BE2C (cell line): ENCODE measurements around the gene HYAL3.

Experiments
- DNase-seq: peaks from one replicate; pipeline ENCODE4 v3.0.0-alpha.2; 2020
- H3K27me3 ChIP-seq: fragments of 250-450 bp; sonication (Bioruptor Pico); 2 replicates; pipeline ENCODE4 v1.5.1; 2020; ENCODE audit warnings: mild to moderate bottlenecking
- H3K36me3 ChIP-seq: fragments of 250-450 bp; sonication (Bioruptor Pico); 2 replicates; pipeline ENCODE4 v1.5.1; 2020; ENCODE audit warnings: mild to moderate bottlenecking
- H3K4me1 ChIP-seq: fragments of 250-450 bp; sonication (Bioruptor Pico); 2 replicates; pipeline ENCODE4 v1.5.1; 2020
- H3K4me3 ChIP-seq: 2 replicates; pipeline ENCODE4 v1.5.1; 2011; ENCODE audit warnings: low read depth, low read length
- H3K9me3 ChIP-seq: fragments of 250-450 bp; sonication (Bioruptor Pico); 2 replicates; pipeline ENCODE4 v1.5.1; 2020
- CTCF ChIP-seq: IDR thresholded peaks from 2 replicates; pipeline ENCODE4 v1.5.1; 2012; ENCODE audit warnings: mild to moderate bottlenecking, low read depth, low read length

The HYAL3 gene

GRCh38 chr3:50267280-50267913, 31.8 kb downstream of the HYAL3 start:
- Histone ChIP-seq H3K27me3 (no peaks in the 10 kb centered on the region), H3K4me3 (no peak overlapping the region), H3K36me3 (no peaks in the 10 kb centered on the region), H3K9me3 (no peaks in the 10 kb centered on the region), H3K4me1 (no peaks in the 10 kb centered on the region)
- DNase-seq = no peak
- no peak for TF ChIP-seq CTCF

DNA sequence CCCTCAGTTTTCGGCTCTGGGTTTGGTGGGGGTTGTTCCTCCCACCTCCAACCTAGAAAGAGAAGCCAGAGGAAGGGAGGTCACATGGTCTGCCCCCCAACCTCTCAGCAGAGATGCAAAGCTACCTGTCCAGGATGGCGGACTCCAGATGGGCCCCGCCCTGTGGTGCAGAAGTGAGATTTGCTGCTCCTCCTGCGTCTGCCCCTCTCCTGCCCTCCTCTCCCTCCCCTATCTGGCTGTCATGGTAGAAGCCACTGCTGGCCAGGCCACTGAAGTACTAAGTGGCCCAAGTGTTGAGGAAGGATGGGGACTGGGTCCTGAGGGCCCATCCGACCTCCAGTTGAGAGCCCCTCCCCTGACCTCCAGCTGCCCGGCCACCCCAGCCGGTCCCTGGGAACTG, 32.4 kb downstream of the HYAL3 start:
- no peak for DNase-seq
- Histone ChIP-seq H3K27me3 (no peaks in the 10 kb centered on the region), H3K36me3 (no peaks in the 10 kb centered on the region), H3K4me3 (no peak overlapping the region), H3K4me1 (no peaks in the 10 kb centered on the region), H3K9me3 (no peaks in the 10 kb centered on the region)
- no peak for TF ChIP-seq CTCF

DNA sequence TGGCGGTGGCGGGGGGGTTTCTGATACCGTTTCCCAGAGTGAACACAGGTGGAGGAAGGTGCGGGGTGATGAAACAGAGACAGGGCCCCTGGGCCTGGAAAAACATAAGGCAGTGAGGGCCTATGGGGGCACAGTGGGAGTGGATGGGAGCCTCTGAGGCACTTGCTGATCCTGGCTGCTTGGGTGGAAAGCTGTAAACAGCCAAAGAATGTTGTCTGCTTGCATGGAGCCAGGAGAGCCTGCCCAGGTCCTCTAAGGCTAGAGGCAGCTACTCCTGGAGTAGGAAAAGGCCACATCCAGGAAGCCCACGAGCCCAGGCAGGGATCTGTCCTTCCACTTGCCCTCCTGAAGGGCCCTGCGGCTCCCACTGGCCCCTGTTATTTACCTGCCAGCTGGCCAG, 33.2 kb downstream of the HYAL3 start:
- no peak overlapping the region for H3K4me3 ChIP-seq
- no peaks in the 10 kb centered on the region for H3K4me1 ChIP-seq
- no peak for DNase-seq
- no peaks in the 10 kb centered on the region for H3K27me3 ChIP-seq
- no peaks in the 10 kb centered on the region for H3K9me3 ChIP-seq
- H3K36me3 ChIP-seq = no peaks in the 10 kb centered on the region
- TF ChIP-seq CTCF = no peak

GRCh38 chr3:50265571-50265970, 33.6 kb downstream of the HYAL3 start:
- H3K27me3 ChIP-seq = no peaks in the 10 kb centered on the region
- H3K36me3 ChIP-seq = no peaks in the 10 kb centered on the region
- no peaks in the 10 kb centered on the region for H3K9me3 ChIP-seq
- TF ChIP-seq CTCF = no peak
- H3K4me3 ChIP-seq = no peak overlapping the region
- DNase-seq = no peak
- H3K4me1 ChIP-seq = no peaks in the 10 kb centered on the region

- no peak overlapping the region for H3K4me3 ChIP-seq
- no peaks in the 10 kb centered on the region for H3K27me3 ChIP-seq
- DNase-seq = no peak
- no peaks in the 10 kb centered on the region for H3K4me1 ChIP-seq
- no peaks in the 10 kb centered on the region for H3K36me3 ChIP-seq
- TF ChIP-seq CTCF = no peak
- H3K9me3 ChIP-seq = no peaks in the 10 kb centered on the region
Observed at GRCh38 chr3:50264964-50265485, 34.2 kb downstream of the HYAL3 start.

- H3K4me3 ChIP-seq = no peak overlapping the region
- no peaks in the 10 kb centered on the region for H3K27me3 ChIP-seq
- peaks cover 4% of the 10 kb centered on the region for H3K4me1 ChIP-seq
- H3K9me3 ChIP-seq = no peaks in the 10 kb centered on the region
- H3K36me3 ChIP-seq = no peaks in the 10 kb centered on the region
- no peak for TF ChIP-seq CTCF
- DNase-seq = peak; percentile 28
Observed at GRCh38 chr3:50264383-50264963, 34.7 kb downstream of the HYAL3 start.
